DLD1 (cell line): ENCODE measurements around the gene TMEM44.

Experiments
- in situ Hi-C: cut with HindIII; loops from 2 replicates; pipeline ENCODE4 v1.10.0; 2017; ENCODE audit warnings: low sequenced_read_pairs

The TMEM44 gene

DNA sequence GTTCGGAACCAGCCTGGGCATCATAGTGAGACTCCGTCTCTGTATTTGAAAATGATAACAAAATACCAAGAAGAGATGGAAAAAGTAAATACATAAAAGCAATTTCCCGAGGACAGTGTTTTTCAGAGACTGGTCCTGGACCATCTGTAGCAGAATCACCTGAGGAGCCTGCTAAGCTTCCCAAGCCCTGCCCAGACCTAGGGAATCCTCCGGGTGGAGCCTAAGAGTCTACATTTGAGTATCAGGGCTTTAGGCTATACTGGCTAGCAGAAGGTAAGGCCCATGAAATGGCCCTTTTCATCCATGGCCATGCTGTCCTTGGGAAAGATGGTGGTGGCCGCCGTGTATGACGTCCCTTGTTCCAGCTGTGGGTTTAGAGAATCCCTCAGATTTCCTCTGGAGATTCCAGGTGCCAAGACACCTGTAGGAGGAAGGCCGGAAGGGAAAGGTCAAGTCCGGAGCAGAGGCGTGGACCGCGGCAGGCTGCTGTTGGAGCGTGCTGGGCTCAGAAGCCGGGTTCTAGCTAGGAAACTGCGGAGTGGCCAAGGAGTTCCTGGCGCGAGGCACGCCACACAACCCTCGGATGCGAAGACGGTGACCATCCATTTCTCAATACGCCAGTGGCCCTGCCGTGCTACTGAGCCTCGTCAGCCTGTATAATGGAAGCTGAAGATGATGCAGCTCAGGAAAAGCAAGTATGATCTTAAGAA, 50.9 kb downstream of the TMEM44 start:
- in situ Hi-C loops: no loop called here

- in situ Hi-C loops: no loop called here
Observed at GRCh38 chr3:194579091-194579606, 54.1 kb downstream of the TMEM44 start.

DNA sequence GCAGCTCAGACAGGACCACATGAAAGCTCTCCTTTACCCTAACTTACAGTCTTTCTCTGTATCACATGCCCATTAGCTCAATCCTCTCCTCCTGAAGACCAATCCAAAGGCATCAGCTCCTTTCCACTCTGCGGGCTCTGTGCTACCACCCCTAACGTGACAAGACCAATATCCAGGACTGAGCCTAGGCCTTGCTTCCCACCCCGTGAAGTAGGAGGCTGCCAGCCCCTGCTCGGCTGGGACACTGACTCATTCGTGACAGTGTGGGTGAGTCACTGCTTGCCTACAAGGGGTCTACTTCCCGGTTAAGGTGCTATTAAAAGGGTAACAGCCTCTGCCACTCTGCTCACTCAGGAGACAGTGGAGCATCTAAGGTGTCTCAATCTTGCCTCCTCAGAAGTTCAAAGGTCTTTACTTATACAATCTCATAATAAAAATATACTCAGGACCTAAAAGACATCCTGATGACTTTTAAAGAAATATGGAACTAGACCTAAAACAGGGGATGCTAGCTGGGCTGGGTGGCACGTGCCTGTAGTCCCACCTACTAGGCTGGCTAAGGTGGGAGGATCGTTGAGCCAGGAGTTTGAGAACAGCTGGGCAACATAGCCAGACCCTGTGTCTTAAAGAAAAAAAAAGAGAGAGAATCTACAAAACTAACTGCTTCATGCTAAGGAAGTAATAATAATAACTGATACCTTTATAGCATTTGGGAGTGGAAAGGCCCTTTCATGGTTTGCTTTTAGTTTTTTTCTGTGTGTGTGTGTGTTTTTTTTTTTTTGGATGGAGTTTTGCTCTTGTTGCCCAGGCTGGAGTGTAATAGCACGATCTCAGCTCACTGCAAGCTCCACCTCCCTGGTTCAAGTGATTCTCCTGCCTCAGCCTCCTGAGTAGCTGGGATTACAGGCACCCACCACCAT, 55.0 kb downstream of the TMEM44 start:
- in situ Hi-C loops: no loop called here

DNA sequence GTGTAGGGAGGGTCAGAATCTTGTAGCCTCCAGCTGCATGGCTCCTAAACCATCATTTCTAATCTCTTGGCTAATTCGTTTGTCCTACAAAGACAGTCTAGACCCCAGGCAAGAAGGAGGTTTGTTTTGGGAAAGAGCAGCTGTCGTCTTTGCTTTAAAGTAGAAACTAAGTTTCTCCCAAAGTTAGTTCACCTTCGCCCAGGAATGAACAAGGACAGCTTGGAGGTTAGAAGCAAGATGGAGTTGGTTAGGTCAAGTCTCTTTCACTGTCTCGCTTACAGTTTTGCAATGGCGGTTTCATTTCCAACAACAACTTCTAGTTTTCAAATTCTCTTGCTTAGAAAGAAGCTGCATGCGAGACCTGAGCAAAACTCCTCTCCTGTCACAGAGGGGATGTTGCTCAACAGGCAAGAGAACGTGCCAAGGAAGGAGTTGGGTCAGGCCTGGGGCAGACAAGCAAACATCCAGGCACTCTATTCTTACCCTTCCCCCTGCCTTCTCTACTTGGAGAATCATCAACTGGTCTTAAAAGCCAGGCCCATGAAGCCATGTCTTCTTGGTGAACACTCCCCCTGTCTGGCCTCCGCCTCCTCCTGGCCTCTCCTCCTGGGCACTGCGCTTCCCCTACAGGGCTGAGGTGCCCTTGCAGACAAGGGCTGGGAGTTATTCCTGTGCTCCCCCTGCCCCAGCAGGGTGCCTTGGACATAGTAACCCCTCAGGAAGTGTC, 57.6 kb downstream of the TMEM44 start:
- in situ Hi-C loops: no loop called here

GRCh38 chr3:194574639-194575483, 58.4 kb downstream of the TMEM44 start:
- in situ Hi-C loops: no loop called here

- in situ Hi-C loops: no loop called here
Observed at GRCh38 chr3:194573680-194574437, 59.4 kb downstream of the TMEM44 start.

DNA sequence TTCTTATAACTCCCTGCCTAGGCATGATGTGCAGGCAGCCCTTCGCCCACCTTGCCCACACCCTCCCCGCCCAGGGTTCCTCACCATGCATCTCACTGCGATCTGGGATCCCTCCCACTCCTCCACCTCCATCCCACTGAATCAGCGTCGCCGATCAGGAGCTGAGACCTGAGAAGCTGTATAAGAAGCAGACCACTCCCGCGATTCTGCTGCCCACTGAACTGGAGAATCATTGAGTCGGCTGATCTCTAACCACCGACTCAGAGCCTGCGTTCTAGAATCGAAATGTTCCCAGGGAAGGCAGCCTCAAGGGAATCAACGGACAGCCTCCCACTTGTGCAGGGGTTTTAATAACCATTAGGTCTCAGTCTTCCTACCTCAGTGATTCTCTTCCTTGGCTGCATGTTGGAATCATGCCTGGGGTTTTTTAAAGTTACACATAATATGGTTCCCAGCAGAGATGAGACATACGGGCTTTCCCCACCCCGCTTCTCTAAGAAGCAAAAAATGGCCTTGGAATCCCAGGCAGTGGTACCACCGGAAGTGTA, 60.2 kb downstream of the TMEM44 start:
- in situ Hi-C loops: no loop called here

DNA sequence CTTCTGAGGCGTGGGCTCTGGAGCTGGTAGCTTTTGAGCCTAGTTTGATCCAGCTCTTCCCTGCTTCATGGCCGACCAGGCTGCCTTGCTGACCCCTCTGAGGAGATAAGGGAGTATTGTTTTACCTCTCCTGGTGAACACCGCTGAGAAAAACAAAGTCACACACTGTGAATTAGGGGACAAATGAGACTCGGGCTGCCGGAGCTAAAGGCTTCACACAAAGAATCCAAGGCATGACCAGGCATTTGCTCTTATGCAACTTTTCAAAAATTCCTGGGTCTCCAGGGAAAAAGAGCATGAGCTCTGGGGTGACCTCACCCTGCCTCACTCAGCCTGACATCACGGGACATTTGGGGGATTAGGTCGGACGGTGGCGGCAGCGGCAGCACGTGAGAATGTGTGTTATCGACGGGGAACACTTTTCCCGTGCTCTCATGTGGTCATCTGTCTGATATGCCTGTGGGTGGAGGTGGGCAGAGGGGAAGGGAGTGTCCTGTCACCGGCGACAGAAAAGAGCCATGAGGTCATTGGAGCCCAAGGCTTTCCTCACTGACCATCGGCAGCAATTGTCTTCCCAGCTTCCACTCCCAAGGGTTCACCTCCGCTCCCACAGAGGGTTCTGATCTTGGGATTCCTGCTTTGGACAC, 61.0 kb downstream of the TMEM44 start:
- in situ Hi-C loops: no loop called here

- in situ Hi-C loops: no loop called here
Observed at GRCh38 chr3:194571491-194572142, 61.6 kb downstream of the TMEM44 start.

GRCh38 chr3:194570898-194571297, 62.3 kb downstream of the TMEM44 start:
- in situ Hi-C loops: no loop called here

DNA sequence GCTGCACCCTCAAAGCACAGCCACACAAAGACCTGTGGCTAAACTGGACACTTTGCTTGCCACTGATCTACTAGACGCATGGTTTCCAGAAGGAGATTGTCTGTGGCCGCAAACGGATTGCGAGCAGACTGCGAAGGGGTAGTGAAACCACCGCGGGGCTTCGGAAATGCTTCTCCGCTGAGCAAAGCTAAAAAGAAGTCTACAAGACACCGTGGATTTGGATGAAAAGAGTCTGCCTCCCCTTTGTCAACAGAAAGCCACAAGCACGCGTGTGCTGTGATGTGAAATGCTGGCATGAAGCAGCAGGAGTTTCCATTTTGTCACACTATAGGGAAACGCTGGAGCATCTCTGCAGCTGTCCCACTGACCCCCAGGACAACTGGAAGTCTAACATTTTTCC, 63.0 kb downstream of the TMEM44 start:
- in situ Hi-C loops: no loop called here

DNA sequence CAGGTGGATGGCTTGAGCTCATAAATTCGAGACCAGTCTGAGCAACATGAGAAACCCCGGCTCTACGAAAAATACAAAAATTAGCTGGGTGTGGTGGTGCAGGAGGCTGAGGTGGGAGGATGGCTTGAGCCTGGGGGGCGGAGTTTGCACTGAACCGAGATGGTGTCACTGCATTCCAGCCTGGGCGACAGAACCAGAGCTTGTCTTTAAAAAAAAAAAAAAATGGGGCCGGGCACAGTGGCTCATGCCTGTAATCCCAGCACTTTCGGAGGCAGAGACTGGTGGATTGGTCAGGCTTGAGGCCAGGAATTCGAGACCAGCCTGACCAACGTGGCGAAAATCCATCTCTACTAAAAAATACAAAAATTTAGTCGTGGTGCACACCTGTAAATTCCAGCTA, 64.0 kb downstream of the TMEM44 start:
- in situ Hi-C loops: no loop called here

DNA sequence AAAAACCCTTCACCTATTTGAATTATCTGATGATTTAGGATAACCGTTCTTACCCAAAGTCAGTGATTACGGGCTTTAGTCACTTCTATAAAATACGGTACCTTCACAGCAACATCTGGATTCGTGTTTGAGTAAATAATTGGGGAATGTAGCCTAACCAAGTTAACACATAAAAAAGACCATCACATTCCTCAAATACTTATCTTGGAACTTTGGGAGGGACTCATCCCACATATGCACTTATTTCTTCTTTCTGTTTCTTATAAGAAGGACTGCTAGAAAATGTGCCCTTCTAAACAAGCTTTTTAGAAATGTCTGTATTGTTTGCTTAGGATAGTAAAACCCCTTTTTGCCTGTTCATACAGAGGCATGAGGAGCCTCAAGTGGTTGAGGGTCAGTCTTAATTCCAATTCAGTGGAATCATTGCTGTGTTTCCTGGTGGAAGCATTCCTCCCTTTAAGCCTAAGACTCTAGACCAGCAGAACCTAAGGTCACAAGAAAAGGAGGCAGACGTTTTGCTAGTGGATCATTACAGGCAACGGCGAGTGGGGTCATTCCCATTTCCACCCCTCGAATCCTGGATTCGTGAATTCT, 67.5 kb downstream of the TMEM44 start:
- in situ Hi-C loops: no loop called here

DNA sequence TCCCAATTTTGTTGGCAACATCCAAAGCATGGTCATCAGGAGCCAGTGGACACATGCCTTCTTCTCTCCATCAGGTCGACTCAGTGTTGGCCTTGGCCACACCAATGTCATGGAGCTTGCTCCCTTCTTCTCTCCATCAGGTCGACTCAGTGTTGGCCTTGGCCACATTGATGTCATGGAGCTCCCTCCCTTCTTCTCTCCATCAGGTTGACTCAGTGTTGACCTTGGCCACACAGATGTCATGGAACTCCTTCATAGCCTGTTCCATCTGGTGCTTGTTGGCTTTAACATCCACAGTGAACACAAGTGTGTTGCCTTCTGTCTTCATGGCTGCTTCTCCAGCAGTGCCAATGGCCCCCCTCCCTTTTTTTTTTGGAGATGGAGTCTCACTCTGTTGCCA, 70.2 kb downstream of the TMEM44 start:
- in situ Hi-C loops: no loop called here

- in situ Hi-C loops: no loop called here
Observed at GRCh38 chr3:194561306-194561974, 71.8 kb downstream of the TMEM44 start.

DNA sequence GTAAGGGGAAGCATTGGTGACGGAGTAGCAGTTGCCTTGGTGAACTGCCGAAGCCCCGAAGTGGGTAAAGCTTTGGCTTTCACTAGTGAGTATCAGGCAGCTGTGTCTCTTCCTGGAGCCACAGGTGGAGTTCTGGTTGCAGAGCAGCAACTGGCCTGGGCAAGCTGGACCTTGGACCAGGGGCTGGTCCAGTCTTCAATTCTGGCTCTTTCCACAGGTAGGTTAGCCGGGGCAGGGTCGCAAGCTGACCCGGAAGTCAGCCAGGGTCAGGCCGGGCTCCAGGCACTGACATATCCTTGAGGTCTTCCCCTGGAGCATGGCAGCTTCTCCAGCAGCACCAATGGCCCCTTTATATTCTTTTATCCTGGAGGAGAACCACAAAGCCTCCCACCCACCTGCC, 73.2 kb downstream of the TMEM44 start:
- in situ Hi-C loops: no loop called here

DNA sequence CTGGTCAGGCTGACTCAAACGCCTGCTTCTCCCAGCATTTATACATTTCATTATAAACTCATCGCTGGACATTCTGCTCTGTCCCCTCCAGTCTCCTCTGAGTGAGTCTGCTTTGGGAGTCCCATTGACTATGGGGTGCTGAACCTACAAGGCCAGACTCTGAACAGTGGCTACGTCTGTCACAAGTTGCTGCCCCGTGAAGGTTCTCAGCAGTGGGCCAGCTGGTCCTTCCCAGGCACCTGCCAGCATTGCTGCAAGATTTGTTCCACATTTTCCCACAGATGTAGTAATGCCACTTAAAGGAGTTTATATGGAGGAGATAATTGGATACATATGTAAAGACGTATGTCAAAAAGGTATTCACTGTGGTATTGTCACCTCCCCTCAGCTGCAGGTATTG, 73.7 kb downstream of the TMEM44 start:
- in situ Hi-C loops: no loop called here
